H54 (cell line): ENCODE measurements around the gene ADCY4.

ENCODE experiments used
- DNase-seq: peaks from one replicate; pipeline ENCODE4 v3.0.0; 2011; ENCODE audit warnings: low spot score, mixed read lengths; ENCODE audit not compliant: insufficient read length
- FAIRE-seq: peaks from 3 replicates; lab custom pipeline; 2011; peaks lifted over from hg19 to GRCh38; lab: Jason Lieb, UNC
- POLR2A ChIP-seq: IDR thresholded peaks from 2 replicates; pipeline ENCODE4 v1.6.1; 2011; ENCODE audit warnings: low read depth, mild to moderate bottlenecking, low read length

ADCY4 gene

GRCh38 chr14:24370748-24371147 is 35.9 kb upstream of the ADCY4 start:
- FAIRE-seq (no peak), DNase-seq (no peak)
- no peak for TF ChIP-seq POLR2A

DNA sequence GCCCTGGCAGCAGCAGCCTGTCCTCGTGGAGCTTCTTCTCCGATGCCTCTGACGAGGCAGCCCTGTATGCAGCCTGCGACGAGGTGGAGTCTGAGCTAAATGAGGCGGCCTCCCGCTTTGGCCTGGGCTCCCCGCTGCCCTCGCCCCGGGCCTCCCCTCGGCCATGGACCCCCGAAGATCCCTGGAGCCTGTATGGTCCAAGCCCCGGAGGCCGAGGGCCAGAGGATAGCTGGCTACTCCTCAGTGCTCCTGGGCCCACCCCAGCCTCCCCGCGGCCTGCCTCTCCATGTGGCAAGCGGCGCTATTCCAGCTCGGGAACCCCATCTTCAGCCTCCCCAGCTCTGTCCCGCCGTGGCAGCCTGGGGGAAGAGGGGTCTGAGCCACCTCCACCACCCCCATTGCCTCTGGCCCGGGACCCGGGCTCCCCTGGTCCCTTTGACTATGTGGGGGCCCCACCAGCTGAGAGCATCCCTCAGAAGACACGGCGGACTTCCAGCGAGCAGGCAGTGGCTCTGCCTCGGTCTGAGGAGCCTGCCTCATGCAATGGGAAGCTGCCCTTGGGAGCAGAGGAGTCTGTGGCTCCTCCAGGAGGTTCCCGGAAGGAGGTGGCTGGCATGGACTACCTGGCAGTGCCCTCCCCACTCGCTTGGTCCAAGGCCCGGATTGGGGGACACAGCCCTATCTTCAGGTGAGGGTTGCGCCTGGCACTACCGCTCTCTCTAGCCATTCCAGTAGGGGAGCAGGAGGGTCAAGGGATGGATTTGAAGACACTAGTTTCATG is 35.2 kb upstream of the ADCY4 start:
- FAIRE-seq = no peak

GRCh38 chr14:24369463-24369862 is 34.6 kb upstream of the ADCY4 start:
- TF ChIP-seq POLR2A = no peak
- no peak for FAIRE-seq
- no peak for DNase-seq

More for the DNA sequence above, 35.2 kb upstream of the ADCY4 start:
- TF ChIP-seq POLR2A = no peak
- no peak for DNase-seq

DNA sequence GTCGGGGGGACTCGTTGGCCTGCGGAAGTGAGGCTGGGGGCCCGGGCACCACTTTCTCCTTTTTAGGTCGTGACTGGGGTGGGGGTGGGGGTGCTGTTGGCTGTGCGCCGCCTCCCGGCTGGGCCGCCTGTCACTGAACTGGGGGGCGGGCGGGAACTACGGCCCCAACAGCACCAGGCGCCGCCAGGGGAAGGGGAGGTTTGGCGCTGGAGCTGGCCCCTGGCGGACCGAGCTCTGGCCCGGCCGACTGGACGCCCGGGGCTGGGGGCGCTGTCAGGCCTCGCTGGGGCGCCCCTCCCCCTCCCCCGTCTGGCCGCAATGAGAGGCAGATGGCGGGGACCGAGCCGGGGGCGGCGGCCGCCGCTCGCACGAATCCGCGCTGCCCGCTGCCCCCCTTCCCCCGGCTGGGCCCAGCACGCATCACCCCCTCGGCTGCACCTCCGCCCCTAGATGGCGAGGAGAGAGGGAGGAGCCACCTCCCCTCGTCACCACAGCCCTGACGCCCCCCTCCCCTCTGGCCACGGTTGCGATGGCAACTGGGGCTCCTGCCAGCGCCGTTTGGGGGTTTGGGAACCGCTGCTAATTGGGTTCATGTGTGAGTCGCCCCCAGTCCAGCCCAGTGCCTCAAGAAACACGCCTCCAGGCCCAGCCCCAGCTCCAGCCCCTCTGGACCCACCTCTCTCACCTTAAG is 33.8 kb upstream of the ADCY4 start:
- DNase-seq (no peak), FAIRE-seq (no peak)
- no peak for TF ChIP-seq POLR2A

- no peak for TF ChIP-seq POLR2A
- DNase-seq = no peak
- FAIRE-seq = no peak
Measured at GRCh38 chr14:24368212-24368561, 33.3 kb upstream of the ADCY4 start.

DNA sequence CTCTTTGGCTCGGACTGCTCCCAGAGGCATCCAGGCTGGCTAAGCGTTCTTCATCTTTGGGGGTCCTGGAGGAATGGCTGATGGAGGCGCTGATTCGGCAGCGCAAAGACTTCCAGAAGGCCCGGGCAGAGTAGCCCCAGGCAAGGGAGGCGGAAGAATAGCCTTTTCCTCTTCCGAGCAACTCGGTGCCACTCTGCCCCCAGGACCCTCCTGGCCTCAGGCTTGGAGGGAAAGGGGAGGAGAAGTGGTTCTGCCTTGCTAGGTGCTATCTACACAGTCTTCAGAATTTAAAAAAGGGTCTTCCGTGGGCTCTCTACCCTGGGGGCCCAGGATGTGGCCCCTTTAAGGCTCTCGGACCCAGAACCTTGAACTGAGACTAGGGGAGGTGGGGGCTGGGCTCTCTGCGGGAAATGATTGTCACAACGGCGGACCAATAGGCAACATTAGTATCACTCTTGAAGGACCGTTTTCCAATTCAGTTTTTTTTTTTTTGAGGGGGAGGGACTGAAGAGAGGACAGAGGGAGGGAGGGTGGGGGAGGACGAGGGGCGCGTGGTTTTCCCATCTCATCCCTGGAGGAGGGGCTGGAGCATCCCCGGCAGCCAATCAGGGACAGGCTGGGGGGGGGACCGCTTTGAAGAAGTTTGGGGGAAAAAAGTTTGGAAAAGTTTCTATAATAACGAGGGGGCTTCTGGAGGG is 32.8 kb upstream of the ADCY4 start, which contains the start of gene NFATC4:
TSS of gene NFATC4 (plus strand) at position 671 of the 698 bp plus-strand sequence. CDS start 157 bp downstream, outside the sequence.
- TF ChIP-seq POLR2A = no peak
- DNase-seq = peak; percentile 19
- FAIRE-seq = no peak

DNA sequence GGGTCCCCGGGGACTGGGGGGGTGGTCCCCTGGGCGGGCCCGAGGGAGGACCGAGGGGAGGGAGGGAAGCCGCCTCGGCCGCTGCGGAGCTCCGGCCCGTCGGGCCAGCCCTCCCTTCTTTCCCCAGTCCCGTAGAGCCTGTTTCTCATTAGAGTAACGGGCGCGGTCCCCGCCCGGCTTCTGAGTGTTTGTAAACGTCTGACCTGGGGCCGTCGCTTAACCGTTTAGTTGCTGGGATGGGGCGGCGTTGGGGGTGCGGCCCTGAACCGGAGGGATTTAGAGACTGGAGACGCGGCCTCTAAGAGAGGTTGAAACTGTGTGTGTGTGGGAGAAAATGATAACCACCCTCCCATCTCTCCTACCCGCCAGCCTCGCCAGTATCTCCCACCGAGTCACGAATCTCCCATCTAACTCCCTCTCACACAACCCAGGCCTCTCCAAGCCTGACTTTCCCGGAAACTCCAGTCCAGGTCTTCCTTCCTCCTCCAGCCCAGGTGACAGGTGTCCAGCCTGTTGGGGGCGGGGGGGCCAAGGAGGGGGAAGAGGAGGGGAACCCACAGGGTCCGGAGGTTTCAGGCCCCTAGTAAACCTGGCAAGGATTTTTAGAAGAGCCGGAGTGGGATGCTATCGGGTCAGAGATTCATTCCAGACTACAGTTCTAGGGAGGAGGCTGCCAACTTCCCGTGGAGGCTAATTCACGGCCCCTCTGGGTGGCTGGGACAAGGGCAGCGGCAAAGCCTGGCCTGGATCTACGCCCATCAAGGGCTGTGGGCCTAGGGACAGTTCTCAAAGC is 32.0 kb upstream of the ADCY4 start:
- no peak for TF ChIP-seq POLR2A
- FAIRE-seq (no peak), DNase-seq (peak; percentile 55)

GRCh38 chr14:24366413-24366720 is 31.5 kb upstream of the ADCY4 start:
- FAIRE-seq = no peak
- no peak for TF ChIP-seq POLR2A
- no peak for DNase-seq

GRCh38 chr14:24365600-24366412 is 30.9 kb upstream of the ADCY4 start:
- no peak for FAIRE-seq

GRCh38 chr14:24364841-24365240 is 30.0 kb upstream of the ADCY4 start:
- FAIRE-seq = no peak
- TF ChIP-seq POLR2A = no peak
- no peak for DNase-seq

More at GRCh38 chr14:24365600-24366412, 30.9 kb upstream of the ADCY4 start:
- no peak for DNase-seq
- TF ChIP-seq POLR2A = no peak

DNA sequence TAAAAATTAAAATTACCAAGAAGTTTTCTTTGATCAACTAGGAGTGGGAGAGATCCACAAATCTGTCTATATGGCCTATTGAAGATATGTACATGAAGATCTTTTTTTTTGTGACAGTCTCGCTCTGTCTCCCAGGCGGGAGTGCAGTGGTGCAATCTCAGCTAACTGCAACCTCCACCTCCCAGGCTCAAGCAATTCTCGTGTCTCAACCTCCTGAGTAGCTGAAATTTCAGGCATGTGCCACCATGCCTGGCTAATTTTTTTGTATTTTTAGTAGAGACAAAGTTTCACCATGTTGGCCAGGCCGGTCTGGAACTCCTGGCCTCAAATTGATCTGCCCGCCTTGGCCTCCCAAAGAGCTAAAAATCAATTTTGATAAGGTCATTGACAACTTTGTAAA is 28.5 kb upstream of the ADCY4 start:
- DNase-seq (no peak), FAIRE-seq (no peak)
- no peak for TF ChIP-seq POLR2A

GRCh38 chr14:24362241-24362960 is 27.5 kb upstream of the ADCY4 start:
- DNase-seq (no peak), FAIRE-seq (no peak)
- TF ChIP-seq POLR2A = no peak
